Astrocyte of the cerebellum (primary cell): ENCODE data around the gene CPA2.
"Not testable (repeated sequence)": the region's sequence is repeated elsewhere in the genome, so short reads cannot be mapped to it uniquely, and the experiment has no call there.

ENCODE experiments used
- DNase-seq: peaks from one replicate; pipeline ENCODE4 v3.0.0-alpha.2; 2011; ENCODE audit warnings: low read depth
- H3K4me3 ChIP-seq: 2 replicates; pipeline ENCODE4 v1.5.1; 2011; ENCODE audit warnings: mild to moderate bottlenecking, low read depth, low read length, moderate library complexity
- in situ Hi-C: cut with HindIII; loops from 2 replicates; pipeline ENCODE4 v1.10.0; 2017; ENCODE audit warnings: low sequenced_read_pairs
- TF ChIP-seq, protein P1 (sequence below): IDR thresholded peaks from 2 replicates; pipeline ENCODE4 v1.5.1; 2012; ENCODE audit warnings: low read length, low read depth, moderate library complexity, mild to moderate bottlenecking; ENCODE audit errors: missing control alignments

CPA2 gene

DNA sequence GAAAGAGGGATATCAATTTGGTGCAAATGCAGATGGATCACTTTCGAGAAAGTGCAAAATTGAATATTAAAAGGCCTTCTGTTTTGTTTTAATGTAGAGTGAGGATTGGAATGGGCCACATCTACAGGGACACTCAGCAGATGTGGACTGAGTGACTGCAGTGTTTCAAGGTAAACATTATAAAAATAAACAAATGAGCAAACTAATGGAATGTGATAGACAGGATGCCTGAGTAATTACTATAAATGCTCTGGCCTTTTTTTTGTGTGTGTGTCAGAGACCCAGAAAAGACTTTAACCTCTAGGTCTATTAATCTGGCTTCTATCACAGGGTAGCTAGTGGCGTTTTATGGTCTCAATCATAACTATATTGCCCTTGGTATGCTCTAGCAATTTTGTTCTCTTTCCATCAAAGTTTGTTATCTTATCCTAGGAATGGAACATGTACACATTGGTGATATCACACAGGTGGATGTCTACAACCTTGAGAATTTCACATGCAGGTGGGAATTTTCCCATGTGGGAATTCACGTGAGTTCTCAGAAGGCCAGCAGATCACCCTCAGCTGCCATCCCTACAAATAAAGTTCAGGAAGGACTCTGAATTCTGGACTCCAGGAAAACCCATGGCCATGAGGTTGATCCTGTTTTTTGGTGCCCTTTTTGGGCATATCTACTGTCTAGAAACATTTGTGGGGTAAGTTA, at the start of gene CPA2:
Gene CPA2 (plus strand): TSS at position 606 of the 703 bp plus-strand sequence. CDS start 19 bp downstream, at position 625.
- in situ Hi-C loops = no loop called here
- TF ChIP-seq, protein P1, sequence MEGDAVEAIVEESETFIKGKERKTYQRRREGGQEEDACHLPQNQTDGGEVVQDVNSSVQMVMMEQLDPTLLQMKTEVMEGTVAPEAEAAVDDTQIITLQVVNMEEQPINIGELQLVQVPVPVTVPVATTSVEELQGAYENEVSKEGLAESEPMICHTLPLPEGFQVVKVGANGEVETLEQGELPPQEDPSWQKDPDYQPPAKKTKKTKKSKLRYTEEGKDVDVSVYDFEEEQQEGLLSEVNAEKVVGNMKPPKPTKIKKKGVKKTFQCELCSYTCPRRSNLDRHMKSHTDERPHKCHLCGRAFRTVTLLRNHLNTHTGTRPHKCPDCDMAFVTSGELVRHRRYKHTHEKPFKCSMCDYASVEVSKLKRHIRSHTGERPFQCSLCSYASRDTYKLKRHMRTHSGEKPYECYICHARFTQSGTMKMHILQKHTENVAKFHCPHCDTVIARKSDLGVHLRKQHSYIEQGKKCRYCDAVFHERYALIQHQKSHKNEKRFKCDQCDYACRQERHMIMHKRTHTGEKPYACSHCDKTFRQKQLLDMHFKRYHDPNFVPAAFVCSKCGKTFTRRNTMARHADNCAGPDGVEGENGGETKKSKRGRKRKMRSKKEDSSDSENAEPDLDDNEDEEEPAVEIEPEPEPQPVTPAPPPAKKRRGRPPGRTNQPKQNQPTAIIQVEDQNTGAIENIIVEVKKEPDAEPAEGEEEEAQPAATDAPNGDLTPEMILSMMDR = no peak
- no peak for DNase-seq
- H3K4me3 ChIP-seq = no peak within 1 kb of the TSS

DNA sequence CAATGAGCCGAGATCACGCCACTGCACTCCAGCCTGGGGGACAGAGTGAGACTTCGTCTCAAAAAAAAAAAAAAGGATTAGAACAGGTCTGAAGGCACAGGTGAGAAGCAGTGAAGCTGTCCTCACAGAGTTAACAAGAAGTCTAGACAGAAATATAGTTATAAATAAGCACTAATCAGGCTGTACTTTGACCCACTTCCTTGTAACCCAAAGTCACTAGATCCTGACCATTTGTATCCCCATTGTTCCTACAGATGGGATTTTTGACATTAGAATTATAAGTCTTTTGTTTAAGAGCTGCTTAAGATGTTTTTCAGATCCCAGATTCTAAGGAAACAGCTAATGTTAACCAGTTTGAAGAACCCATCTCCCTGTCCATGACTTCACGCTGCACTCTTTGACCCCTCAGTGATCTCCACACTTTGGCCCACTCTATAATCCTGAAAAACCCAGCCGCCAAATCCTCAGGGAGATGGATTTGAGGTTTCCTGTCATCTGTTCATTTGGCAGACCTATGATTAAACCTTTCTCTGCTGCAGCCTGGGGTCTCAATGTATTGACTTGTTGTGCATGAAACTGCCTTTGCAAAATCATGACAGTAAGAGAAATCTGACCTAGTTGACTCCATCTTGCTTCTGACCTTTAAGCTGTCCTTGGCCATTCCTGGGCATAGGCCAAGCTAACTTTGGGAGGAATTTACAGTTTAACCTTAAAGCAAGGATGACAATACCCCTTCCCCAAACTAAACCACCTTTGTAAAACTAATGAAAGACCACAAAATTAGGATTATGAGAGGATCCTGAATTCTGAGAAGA, 47.6 kb upstream of the CPA2 start:
- TF ChIP-seq, protein P1 = no peak
- in situ Hi-C loops = no loop called here
- no peak for DNase-seq
- no peak overlapping the region for H3K4me3 ChIP-seq

DNA sequence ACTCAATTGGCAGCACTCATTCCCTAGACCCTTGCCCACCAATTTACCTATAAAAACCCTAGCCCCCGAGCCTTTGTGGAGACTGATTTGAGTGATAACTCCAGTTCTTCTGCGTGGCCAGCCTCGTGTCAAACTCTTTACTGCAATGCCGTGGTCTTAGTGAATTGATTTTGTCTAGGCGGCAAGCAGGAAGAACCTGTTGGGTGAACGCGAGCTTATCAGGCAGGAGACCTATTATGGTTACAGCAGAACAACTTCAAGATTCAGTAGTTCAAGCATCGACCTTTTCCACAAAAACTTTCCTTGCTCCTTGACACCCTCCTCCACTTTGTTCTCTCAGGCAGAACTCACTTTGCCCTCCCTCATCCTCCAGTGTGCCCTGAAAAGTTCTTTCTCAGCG, 46.8 kb upstream of the CPA2 start:
- no peak for DNase-seq
- in situ Hi-C loops = no loop called here
- TF ChIP-seq, protein P1 = no peak
- no peak overlapping the region for H3K4me3 ChIP-seq

DNA sequence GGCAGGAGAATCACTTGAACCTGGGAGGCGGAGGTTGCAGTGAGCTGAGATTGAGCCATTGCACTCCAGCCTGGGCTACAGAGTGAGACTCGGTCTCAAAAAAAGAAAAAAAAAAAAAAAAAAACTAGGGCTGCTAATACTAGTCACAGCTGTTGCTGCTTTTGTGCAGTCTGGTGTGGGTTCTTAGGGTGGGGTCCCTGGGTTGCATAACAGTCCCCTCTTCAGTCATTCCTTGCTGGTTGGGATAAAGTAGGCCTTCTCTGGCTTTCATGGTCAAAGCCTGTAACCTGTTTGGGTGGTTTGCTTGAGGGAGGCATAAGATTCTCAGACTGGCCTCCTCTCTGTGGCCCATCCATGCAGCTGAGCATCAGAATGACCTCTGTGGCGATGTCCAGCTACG, 44.9 kb upstream of the CPA2 start:
- in situ Hi-C loops = no loop called here
- no peak overlapping the region for H3K4me3 ChIP-seq
- no peak for DNase-seq
- TF ChIP-seq, protein P1 = no peak

DNA sequence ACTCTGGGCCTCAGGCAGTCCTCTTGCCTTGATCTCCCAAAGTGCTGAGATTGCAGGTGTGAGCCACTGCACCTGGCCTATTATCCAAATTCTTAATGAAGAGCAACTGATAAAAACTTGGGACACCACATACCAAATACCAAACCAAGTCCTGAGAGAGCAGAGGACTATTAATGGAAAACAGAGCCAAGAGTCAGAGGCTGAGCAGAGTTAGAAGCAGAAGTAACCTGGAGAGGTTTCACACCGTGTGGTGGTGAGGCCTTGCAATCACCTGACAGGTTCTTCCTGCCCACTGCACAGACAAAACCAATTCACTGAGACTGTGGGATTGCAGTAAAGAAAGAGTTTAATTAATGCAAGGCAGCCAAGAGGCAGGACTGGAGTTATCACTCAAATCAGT, 43.0 kb upstream of the CPA2 start:
- DNase-seq = no peak
- in situ Hi-C loops = no loop called here
- TF ChIP-seq, protein P1 = no peak

DNA sequence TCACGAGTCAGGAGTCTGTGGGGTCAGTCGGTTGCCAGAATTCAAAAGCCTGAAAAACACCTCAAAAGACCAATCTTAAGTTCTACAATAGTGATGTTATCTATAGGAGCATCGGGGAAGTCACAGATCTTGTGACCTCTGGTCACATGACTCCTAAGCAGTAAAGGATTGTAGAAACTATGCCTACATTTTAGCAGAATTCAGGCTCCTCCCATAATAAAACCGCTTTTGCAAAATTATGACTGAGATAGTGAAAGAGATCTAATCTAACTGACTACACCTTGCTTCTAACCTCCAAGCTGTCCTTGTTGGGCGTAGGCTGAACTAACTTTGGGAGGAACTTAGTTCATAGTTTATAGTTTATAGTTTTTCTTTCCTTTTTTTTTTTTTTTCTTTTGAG, 42.5 kb upstream of the CPA2 start:
- in situ Hi-C loops = no loop called here
- H3K4me3 ChIP-seq = no peak overlapping the region
- TF ChIP-seq, protein P1 = no peak
- no peak for DNase-seq

More for the DNA sequence above, 43.0 kb upstream of the CPA2 start:
- H3K4me3 ChIP-seq = no peak overlapping the region

DNA sequence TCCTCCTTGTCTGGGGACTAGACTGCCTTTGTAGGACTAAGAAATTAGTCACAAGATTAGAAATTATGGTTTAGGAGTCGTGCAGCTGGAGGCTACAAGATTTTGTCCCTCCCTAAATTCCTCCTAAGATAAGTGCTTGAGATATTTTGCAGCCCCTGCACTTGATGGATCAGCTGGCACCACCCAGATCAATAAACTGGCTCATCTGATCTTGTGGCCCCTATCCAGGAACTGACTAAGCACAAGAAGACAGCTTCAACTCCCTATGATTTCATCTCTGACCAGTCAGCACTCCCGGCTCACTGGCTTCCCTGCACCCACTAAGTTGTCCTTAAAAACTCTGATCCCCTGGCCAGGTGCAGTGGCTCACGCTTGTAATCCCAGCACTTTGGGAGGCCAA, 41.7 kb upstream of the CPA2 start:
- DNase-seq, H3K4me3 ChIP-seq, in situ Hi-C loops: not testable (repeated sequence)
